Activated CD8-positive, alpha-beta T cell treated with anti-CD3 and anti-CD28 coated beads, Interleukin-2, amount 10 ng/mL, durations not matched to agents 7 days and 5 days (primary cell): ENCODE data around the gene B3GALT6. TPM values are rescaled to one million over a fixed set of nuclear protein-coding genes. Genes with fewer than 3 reads are reported as not detected.
"Not testable (repeated sequence)": the region's sequence is repeated elsewhere in the genome, so short reads cannot be mapped to it uniquely, and the experiment has no call there.

Source experiments
- ATAC-seq: fragments of 150-1000 bp; cut with Tn5 transposase; one replicate; pipeline ENCODE4 v1.10.0; 2021; ENCODE audit warnings: moderate library complexity
- CTCF ChIA-PET: fragments of 350-600 bp; sonication (Branson Sonifier 250); formaldehyde crosslinking; loops from one replicate; lab custom pipeline; 2021; ENCODE audit warnings: antibody characterized with exemption; lab: Charles Lee
- POLR2A ChIA-PET: fragments of 350-600 bp; sonication (Branson Sonifier 250); formaldehyde crosslinking; loops from one replicate; lab custom pipeline; 2021; ENCODE audit warnings: antibody characterized with exemption; lab: Charles Lee
- DNase-seq: peaks from one replicate; pipeline ENCODE4 v3.0.0-alpha.2; 2020
- H3K27ac Mint-ChIP-seq: one replicate; pipeline ENCODE4 v1.8.0; 2021; ENCODE audit warnings: mild to moderate bottlenecking, mixed read lengths
- H3K27me3 Mint-ChIP-seq: one replicate; pipeline ENCODE4 v1.8.0; 2021; ENCODE audit warnings: low read depth, mixed read lengths
- H3K36me3 Mint-ChIP-seq: one replicate; pipeline ENCODE4 v1.8.0; 2021; ENCODE audit warnings: low read depth, mixed read lengths
- H3K4me1 Mint-ChIP-seq: one replicate; pipeline ENCODE4 v1.8.0; 2021; ENCODE audit warnings: low read depth, mixed read lengths
- H3K4me3 Mint-ChIP-seq: one replicate; pipeline ENCODE4 v1.8.0; 2021; ENCODE audit warnings: mild to moderate bottlenecking, mixed read lengths
- H3K9me3 Mint-ChIP-seq: one replicate; pipeline ENCODE4 v1.8.0; 2022; ENCODE audit warnings: mixed read lengths; ENCODE audit not compliant: insufficient read depth
- total RNA-seq, 2 experiments: library from RNA; stranded (reverse); gene quantifications; one replicate each; pipeline ENCODE4 v1.2.3, GENCODE V29; 2021

Gene B3GALT6
- total RNA-seq, 2 experiments from 2014 or later = 21.2 to 22.4 TPM

GRCh38 chr1:1245178-1245816 is 13.3 kb downstream of the B3GALT6 start:
- no peak for ATAC-seq
- Mint-ChIP-seq H3K4me1 (peaks cover 7% of the 10 kb centered on the region), H3K27ac (no peak overlapping the region), H3K4me3 (no peak overlapping the region), H3K9me3 (no peaks in the 10 kb centered on the region), H3K36me3 (no peaks in the 10 kb centered on the region), H3K27me3 (peaks cover 6% of the 10 kb centered on the region)
- no peak for DNase-seq
- CTCF ChIA-PET = no interaction called here
- POLR2A ChIA-PET = no interaction called here

GRCh38 chr1:1245817-1246576 is 14.0 kb downstream of the B3GALT6 start:
- no peak overlapping the region for H3K27ac Mint-ChIP-seq
- no peak for ATAC-seq
- POLR2A ChIA-PET = no interaction called here

GRCh38 chr1:1246577-1247340 is 14.7 kb downstream of the B3GALT6 start, which contains the start of gene C1QTNF12:
Gene C1QTNF12, minus strand, starts transcription at chr1:1246722. Its CDS starts 32 bp downstream, at chr1:1246690.
- no peak for ATAC-seq
- Mint-ChIP-seq H3K27me3 (peaks cover 6% of the 10 kb centered on the region), H3K4me3 (no peak within 1 kb of the TSS), H3K9me3 (no peaks in the 10 kb centered on the region), H3K36me3 (peaks cover 3% of the 10 kb centered on the region), H3K27ac (no peak within 1 kb of the TSS), H3K4me1 (peaks cover 16% of the 10 kb centered on the region)
- CTCF ChIA-PET = no interaction called here
- POLR2A ChIA-PET = no interaction called here
- DNase-seq = no peak

More at GRCh38 chr1:1245817-1246576, 14.0 kb downstream of the B3GALT6 start:
- Mint-ChIP-seq H3K27me3 (peaks cover 6% of the 10 kb centered on the region), H3K4me3 (no peak overlapping the region), H3K4me1 (peaks cover 13% of the 10 kb centered on the region), H3K9me3 (no peaks in the 10 kb centered on the region), H3K36me3 (peaks cover 2% of the 10 kb centered on the region)
- DNase-seq = no peak
- CTCF ChIA-PET = no interaction called here

GRCh38 chr1:1247341-1247913 is 15.4 kb downstream of the B3GALT6 start:
- Mint-ChIP-seq H3K27me3 (peaks cover 6% of the 10 kb centered on the region), H3K4me3 (no peak overlapping the region)
- CTCF ChIA-PET = no interaction called here

GRCh38 chr1:1248009-1248913 is 16.2 kb downstream of the B3GALT6 start:
- H3K27me3 Mint-ChIP-seq, ATAC-seq, H3K4me3 Mint-ChIP-seq, H3K27ac Mint-ChIP-seq, H3K9me3 Mint-ChIP-seq, POLR2A ChIA-PET, DNase-seq, CTCF ChIA-PET: not testable (repeated sequence)
- Mint-ChIP-seq H3K4me1 (peaks cover 19% of the 10 kb centered on the region), H3K36me3 (peaks cover 13% of the 10 kb centered on the region)

More at GRCh38 chr1:1247341-1247913, 15.4 kb downstream of the B3GALT6 start:
- POLR2A ChIA-PET = no interaction called here
- H3K27ac Mint-ChIP-seq = no peak overlapping the region
- no peak for DNase-seq
- no peaks in the 10 kb centered on the region for H3K9me3 Mint-ChIP-seq
- H3K36me3 Mint-ChIP-seq = peaks cover 6% of the 10 kb centered on the region
- H3K4me1 Mint-ChIP-seq = peaks cover 19% of the 10 kb centered on the region
- ATAC-seq = no peak

- Mint-ChIP-seq H3K4me1 (peaks cover 19% of the 10 kb centered on the region), H3K27me3 (peaks cover 6% of the 10 kb centered on the region), H3K27ac (peak overlapping the region; percentile 88), H3K4me3 (peak overlapping the region; percentile 44), H3K36me3 (peaks cover 29% of the 10 kb centered on the region), H3K9me3 (no peaks in the 10 kb centered on the region)
- CTCF ChIA-PET = interaction anchor here (0.8 to 3.2 kb wide), 9 partner anchors 10 to 266 kb away, joined by 3 to 51 read pairs (median 4); no protein-coding TSS in a partner anchor
- peak; percentile 95 for ATAC-seq
- POLR2A ChIA-PET = interaction anchor here (0.6 to 1.5 kb wide), 6 partner anchors 10 to 211 kb away, joined by 3 to 5 read pairs (median 3); no protein-coding TSS in a partner anchor
- DNase-seq = peak; percentile 87
Observed at GRCh38 chr1:1250786-1251284, 18.8 kb downstream of the B3GALT6 start.

GRCh38 chr1:1253314-1253713 is 21.3 kb downstream of the B3GALT6 start:
- no peak for ATAC-seq
- H3K4me1 Mint-ChIP-seq = peaks cover 21% of the 10 kb centered on the region
- CTCF ChIA-PET = no interaction called here
- no peaks in the 10 kb centered on the region for H3K9me3 Mint-ChIP-seq
- no peak overlapping the region for H3K27ac Mint-ChIP-seq
- POLR2A ChIA-PET = no interaction called here
- H3K4me3 Mint-ChIP-seq = no peak overlapping the region
- no peak for DNase-seq
- H3K36me3 Mint-ChIP-seq = peaks cover 39% of the 10 kb centered on the region
- H3K27me3 Mint-ChIP-seq = no peaks in the 10 kb centered on the region

GRCh38 chr1:1253972-1254666 is 22.1 kb downstream of the B3GALT6 start:
- DNase-seq (no peak), ATAC-seq (no peak)
- Mint-ChIP-seq H3K27me3 (no peaks in the 10 kb centered on the region), H3K4me3 (no peak overlapping the region), H3K4me1 (peaks cover 21% of the 10 kb centered on the region), H3K27ac (no peak overlapping the region), H3K9me3 (no peaks in the 10 kb centered on the region), H3K36me3 (peaks cover 42% of the 10 kb centered on the region)
- ChIA-PET POLR2A (no interaction called here), CTCF (no interaction called here)

GRCh38 chr1:1254667-1254998 is 22.6 kb downstream of the B3GALT6 start:
- no peaks in the 10 kb centered on the region for H3K27me3 Mint-ChIP-seq
- DNase-seq (no peak), ATAC-seq (no peak)
- no peak overlapping the region for H3K4me3 Mint-ChIP-seq
- ChIA-PET CTCF (interaction anchor here (1.3 kb wide), 1 partner anchor 132 kb away, joined by 4 read pairs; no protein-coding TSS in a partner anchor), POLR2A (interaction anchor here (0.5 kb wide), 1 partner anchor 9 kb away, joined by 3 read pairs; no protein-coding TSS in a partner anchor)
- no peaks in the 10 kb centered on the region for H3K9me3 Mint-ChIP-seq
- H3K27ac Mint-ChIP-seq = no peak overlapping the region
- peaks cover 19% of the 10 kb centered on the region for H3K4me1 Mint-ChIP-seq
- peaks cover 46% of the 10 kb centered on the region for H3K36me3 Mint-ChIP-seq

- Mint-ChIP-seq H3K36me3 (peaks cover 51% of the 10 kb centered on the region), H3K4me1 (peaks cover 16% of the 10 kb centered on the region), H3K9me3 (no peaks in the 10 kb centered on the region), H3K27ac (no peak overlapping the region), H3K27me3 (no peaks in the 10 kb centered on the region), H3K4me3 (no peak overlapping the region)
- ChIA-PET CTCF (interaction anchor here (1.3 kb wide), 1 partner anchor 133 kb away, joined by 4 read pairs; no protein-coding TSS in a partner anchor), POLR2A (interaction anchor here (0.5 kb wide), 1 partner anchor 9 kb away, joined by 3 read pairs; no protein-coding TSS in a partner anchor)
- ATAC-seq (no peak), DNase-seq (no peak)
Observed at GRCh38 chr1:1255078-1255477, 23.0 kb downstream of the B3GALT6 start.
